ENCODE data around the gene PFKFB2.

Gene PFKFB2

DNA sequence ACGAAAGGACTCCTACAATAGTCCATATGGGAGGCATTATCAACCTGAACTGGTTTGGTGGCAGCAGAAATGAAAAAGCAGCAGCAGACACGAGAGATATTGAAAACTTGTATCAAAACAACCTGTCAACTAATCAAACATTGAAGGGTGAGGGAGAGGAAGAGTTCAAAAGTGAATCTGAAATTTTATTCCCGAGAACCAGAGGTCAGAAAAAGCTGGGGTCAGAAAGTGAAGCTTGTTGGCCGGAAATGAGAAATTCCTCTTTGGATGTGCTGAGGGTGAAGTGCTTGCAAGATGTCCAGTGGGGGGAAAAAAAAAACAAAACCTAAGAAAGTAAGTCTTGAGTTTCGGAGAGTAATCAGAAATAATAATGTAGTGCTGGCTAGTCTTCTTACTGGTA, 49.1 kb downstream of the PFKFB2 start:
- Histone ChIP-seq H3K27ac (replicated peaks) (no peak overlapping the region), H3K4me3 (replicated peaks; ENCODE audit: insufficient read depth, low read length) (no peak overlapping the region), H3K27me3 (ENCODE audit: insufficient read depth, poor library complexity, severe bottlenecking) (no peaks in the 10 kb centered on the region)
- TF ChIP-seq GABPA (IDR thresholded peaks at IDR 0.05; ENCODE audit: low read depth) = no peak
- TF ChIP-seq POLR2AphosphoS5 (IDR thresholded peaks at IDR 0.05; ENCODE audit: low read depth) = no peak
- no peak for TF ChIP-seq REST (IDR thresholded peaks at IDR 0.05; ENCODE audit: insufficient replicate concordance, low read depth)
- TF ChIP-seq SPI1 (IDR thresholded peaks at IDR 0.05; ENCODE audit: borderline replicate concordance, low read depth) = no peak
- TF ChIP-seq, protein P1, sequence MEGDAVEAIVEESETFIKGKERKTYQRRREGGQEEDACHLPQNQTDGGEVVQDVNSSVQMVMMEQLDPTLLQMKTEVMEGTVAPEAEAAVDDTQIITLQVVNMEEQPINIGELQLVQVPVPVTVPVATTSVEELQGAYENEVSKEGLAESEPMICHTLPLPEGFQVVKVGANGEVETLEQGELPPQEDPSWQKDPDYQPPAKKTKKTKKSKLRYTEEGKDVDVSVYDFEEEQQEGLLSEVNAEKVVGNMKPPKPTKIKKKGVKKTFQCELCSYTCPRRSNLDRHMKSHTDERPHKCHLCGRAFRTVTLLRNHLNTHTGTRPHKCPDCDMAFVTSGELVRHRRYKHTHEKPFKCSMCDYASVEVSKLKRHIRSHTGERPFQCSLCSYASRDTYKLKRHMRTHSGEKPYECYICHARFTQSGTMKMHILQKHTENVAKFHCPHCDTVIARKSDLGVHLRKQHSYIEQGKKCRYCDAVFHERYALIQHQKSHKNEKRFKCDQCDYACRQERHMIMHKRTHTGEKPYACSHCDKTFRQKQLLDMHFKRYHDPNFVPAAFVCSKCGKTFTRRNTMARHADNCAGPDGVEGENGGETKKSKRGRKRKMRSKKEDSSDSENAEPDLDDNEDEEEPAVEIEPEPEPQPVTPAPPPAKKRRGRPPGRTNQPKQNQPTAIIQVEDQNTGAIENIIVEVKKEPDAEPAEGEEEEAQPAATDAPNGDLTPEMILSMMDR (IDR thresholded peaks at IDR 0.05; ENCODE audit: insufficient read depth, low read length) = no peak
- no peak for DNase-seq (ENCODE audit: low read depth in 1 of 2, low spot score in 1 of 2)

- Histone ChIP-seq H3K27me3 (ENCODE audit: insufficient read depth, poor library complexity, severe bottlenecking) (no peaks in the 10 kb centered on the region), H3K4me3 (replicated peaks; ENCODE audit: insufficient read depth, low read length) (no peak overlapping the region), H3K27ac (replicated peaks) (no peak overlapping the region)
- TF ChIP-seq POLR2AphosphoS5 (IDR thresholded peaks at IDR 0.05; ENCODE audit: low read depth) (no peak), REST (IDR thresholded peaks at IDR 0.05; ENCODE audit: insufficient replicate concordance, low read depth) (no peak), SPI1 (IDR thresholded peaks at IDR 0.05; ENCODE audit: borderline replicate concordance, low read depth) (no peak), GABPA (IDR thresholded peaks at IDR 0.05; ENCODE audit: low read depth) (no peak)
- TF ChIP-seq, protein P1 (IDR thresholded peaks at IDR 0.05; ENCODE audit: insufficient read depth, low read length) = no peak
- DNase-seq (ENCODE audit: low read depth in 1 of 2, low spot score in 1 of 2) = no peak
Observed at GRCh38 chr1:207102659-207103058, 49.6 kb downstream of the PFKFB2 start.

- TF ChIP-seq REST (IDR thresholded peaks at IDR 0.05; ENCODE audit: insufficient replicate concordance, low read depth) = no peak
- peak; percentile 26; the same call in 1 of the 2 replicates for TF ChIP-seq SPI1 (IDR thresholded peaks at IDR 0.05; ENCODE audit: borderline replicate concordance, low read depth)
- Histone ChIP-seq H3K27ac (replicated peaks) (no peak within 1 kb of the TSS), H3K4me3 (replicated peaks; ENCODE audit: insufficient read depth, low read length) (no peak within 1 kb of the TSS), H3K27me3 (ENCODE audit: insufficient read depth, poor library complexity, severe bottlenecking) (no peaks in the 10 kb centered on the region)
- peak; percentile 20 to 46 for DNase-seq (ENCODE audit: low read depth in 1 of 2, low spot score in 1 of 2)
Observed at GRCh38 chr1:207103892-207104373, 50.9 kb downstream of the PFKFB2 start, which contains the start of gene C4BPA. Gene C4BPA (plus strand): TSS chr1:207104233. CDS start chr1:207113026, 8,793 bp downstream.

All from HL-60 (cell line).